Astrocyte of the spinal cord (primary cell): ENCODE measurements around the gene KCNAB2.

Experiments
- DNase-seq: peaks from one replicate; pipeline ENCODE4 v3.0.0; 2011; ENCODE audit warnings: low read depth, low spot score
- H3K4me3 ChIP-seq: 2 replicates; pipeline ENCODE4 v1.5.1; 2011; ENCODE audit warnings: low read depth, mild to moderate bottlenecking, low read length, moderate library complexity
- in situ Hi-C: cut with HindIII; loops from 2 replicates; pipeline ENCODE4 v1.10.0; 2017; ENCODE audit warnings: low sequenced_read_pairs
- TF ChIP-seq, protein P1 (sequence below): IDR thresholded peaks from 2 replicates; pipeline ENCODE4 v1.5.1; 2012; ENCODE audit warnings: low read depth, mild to moderate bottlenecking, low read length, inconsistent platforms

The KCNAB2 gene

DNA sequence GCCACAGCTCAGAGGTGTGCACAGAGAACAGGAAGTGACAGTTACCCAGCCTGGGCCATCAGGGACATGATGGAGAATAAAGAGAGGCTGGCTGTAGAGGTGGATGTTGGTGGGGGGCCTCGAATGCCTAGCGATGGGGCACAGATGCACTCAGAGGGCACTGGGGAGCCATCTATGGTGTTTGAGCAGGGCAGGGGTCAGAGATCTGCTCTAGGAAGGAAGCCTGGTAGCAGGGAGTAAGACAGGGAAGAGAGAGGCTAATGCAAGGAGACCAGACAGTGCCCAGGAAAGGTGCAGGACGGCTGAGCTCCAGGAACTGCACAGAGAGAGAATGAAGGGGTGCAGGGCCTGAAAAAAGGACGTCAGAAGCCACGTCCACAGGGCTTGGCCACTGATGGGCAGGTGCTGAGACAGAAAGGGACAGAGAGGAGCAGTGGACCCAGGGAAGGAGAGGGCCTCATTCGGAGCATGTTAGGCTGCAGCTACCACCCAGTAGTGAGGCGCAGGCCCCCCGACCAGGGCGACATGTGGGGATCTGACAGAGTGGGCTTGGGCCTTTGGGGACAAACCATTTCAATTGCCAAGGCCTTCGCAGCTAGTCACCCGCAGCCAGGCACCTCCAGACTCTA lies 1.1 kb upstream of the KCNAB2 start:
- TF ChIP-seq, protein P1, sequence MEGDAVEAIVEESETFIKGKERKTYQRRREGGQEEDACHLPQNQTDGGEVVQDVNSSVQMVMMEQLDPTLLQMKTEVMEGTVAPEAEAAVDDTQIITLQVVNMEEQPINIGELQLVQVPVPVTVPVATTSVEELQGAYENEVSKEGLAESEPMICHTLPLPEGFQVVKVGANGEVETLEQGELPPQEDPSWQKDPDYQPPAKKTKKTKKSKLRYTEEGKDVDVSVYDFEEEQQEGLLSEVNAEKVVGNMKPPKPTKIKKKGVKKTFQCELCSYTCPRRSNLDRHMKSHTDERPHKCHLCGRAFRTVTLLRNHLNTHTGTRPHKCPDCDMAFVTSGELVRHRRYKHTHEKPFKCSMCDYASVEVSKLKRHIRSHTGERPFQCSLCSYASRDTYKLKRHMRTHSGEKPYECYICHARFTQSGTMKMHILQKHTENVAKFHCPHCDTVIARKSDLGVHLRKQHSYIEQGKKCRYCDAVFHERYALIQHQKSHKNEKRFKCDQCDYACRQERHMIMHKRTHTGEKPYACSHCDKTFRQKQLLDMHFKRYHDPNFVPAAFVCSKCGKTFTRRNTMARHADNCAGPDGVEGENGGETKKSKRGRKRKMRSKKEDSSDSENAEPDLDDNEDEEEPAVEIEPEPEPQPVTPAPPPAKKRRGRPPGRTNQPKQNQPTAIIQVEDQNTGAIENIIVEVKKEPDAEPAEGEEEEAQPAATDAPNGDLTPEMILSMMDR, result no peak
- H3K4me3 ChIP-seq, result no peak overlapping the region
- in situ Hi-C loops, result no loop called here
- DNase-seq, result no peak

DNA sequence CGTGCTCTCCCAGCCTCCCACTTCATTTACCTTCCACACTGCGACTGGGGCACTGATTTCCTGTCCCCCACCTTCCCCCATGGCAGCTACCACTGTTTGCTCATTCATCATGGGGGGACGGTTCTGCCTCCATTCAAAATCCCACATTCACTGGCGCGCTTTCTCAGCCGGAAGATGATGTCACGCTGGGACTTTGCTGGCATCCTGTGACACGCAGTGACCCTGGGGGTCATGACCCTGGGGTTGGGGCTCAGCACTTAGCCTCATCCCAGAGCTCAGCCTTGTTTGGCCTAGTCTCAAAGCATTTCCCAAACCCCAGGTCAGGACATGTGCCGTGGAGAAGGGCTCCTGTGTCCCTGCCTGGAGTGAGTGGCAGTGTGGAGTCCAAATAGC lies 582 bp upstream of the KCNAB2 start:
- in situ Hi-C loops, result no loop called here
- no peak overlapping the region for H3K4me3 ChIP-seq
- TF ChIP-seq, protein P1, result no peak
- no peak for DNase-seq

DNA sequence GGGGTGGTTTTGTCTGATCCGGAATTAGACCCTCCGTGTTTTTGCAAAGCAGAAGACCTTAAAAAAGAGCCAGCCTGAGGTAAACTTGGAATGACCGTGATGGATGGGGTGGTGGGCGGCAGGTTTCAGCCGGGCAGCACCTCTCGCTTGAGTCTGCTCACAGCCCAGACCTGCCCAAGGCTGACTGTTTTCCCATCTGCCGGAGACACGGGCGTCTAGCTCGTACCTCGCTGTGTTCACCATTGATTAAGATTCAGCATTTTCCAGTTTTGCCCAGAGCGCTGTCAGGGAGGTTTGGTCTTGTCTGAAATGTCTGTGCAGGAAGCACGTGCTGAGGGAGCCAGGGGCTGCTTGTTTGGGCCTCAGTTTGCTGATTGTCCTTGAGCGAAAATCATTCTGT lies 591 bp downstream of the KCNAB2 start:
- no peak overlapping the region for H3K4me3 ChIP-seq
- in situ Hi-C loops, result no loop called here
- TF ChIP-seq, protein P1, result no peak
- DNase-seq, result no peak

DNA sequence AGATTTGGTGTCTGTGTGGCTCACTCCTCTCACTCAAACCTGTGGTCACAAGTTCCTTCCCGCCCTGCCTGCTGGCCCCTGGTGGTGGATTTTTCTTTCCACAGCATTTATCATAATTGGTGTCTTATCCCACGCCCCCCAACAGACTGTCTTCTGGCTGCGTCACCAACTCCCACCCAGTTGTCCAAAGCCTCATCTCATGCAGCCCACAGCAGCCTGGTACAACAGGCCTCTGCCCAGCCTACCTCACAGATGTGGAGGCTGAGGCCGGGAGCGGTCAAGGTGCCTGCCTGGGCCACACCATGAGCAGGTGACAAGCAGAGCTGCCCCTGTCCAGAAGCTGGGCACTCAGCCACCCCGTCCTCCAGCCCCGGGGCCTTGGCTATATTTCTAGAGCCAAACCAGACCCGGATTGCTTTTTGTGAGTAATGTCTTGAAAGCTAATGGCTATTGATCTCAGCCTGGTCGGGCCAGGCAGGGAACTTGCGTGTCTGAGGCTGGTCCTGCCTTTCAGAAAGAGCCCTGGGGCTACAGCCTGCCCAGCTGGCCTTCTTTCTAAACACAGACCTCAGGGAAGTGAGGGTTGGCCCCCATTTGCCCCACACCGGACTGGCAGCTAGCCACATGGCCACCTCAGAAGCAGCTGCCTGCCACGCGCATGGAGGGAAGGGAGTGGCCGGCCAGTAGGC lies 2.6 kb downstream of the KCNAB2 start:
- in situ Hi-C loops, result no loop called here
- H3K4me3 ChIP-seq, result no peak overlapping the region
- TF ChIP-seq, protein P1, result no peak
- no peak for DNase-seq

DNA sequence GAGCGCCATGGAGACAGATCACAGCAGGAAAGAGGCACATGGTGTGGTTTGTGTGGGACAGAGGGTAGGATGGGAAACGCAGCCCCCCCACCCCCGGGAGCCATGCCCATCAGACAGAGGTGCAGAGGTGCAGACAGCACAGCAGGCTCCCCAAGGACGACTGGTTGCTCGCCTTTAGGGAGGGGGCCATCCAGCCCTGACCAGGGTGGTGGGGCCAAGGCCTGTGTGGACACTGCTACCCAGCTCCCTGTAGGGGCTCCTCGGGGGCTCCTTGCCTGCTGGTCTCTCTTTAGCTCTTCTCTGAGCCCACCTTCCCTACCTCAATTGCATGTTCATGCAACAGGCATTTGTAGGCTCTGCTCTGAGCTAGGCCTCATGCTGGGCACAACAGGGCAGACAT lies 3.7 kb downstream of the KCNAB2 start:
- no peak overlapping the region for H3K4me3 ChIP-seq
- DNase-seq, result no peak
- TF ChIP-seq, protein P1, result no peak
- in situ Hi-C loops, result no loop called here

DNA sequence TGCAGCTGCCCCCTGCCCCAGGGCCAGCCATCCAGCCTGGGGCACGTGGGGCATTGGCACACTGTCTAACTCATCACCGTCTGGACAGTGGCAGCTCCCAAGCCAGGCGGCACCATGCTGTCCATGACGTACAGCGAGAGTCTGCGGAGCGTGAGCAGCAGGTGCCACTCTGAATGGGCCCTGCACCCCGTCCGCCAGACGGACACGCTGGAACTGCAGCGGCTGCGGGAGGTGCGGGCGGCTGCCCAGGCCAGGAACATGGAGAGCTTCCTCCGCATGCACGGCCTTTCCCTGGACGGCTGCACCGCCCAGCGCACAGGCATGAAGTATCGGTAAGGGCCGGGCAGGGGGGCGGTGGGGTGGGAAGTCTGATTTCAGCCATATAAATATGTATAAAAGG lies 5.7 kb downstream of the KCNAB2 start:
- TF ChIP-seq, protein P1, result no peak
- no peak for DNase-seq
- in situ Hi-C loops, result no loop called here
- H3K4me3 ChIP-seq, result no peak overlapping the region
